Trophoblast cell (in vitro differentiated cells and primary cell): ENCODE results near the gene PAQR3.
"Not testable (repeated sequence)": the region's sequence is repeated elsewhere in the genome, so short reads cannot be mapped to it uniquely, and the experiment has no call there.

Experiments used
- DNase-seq, 2 donors: peaks; one replicate each; pipeline ENCODE4 v3.0.0-alpha.2; 2016
- H2AFZ ChIP-seq: 2 replicates; pipeline ENCODE4 v1.6.1; 2013; ENCODE audit warnings: low read length, moderate library complexity, mild to moderate bottlenecking; ENCODE audit not compliant: insufficient read depth, poor library complexity
- H2AK5ac ChIP-seq: 2 replicates; pipeline ENCODE4 v1.6.1; 2013; ENCODE audit warnings: mild to moderate bottlenecking, low read length
- H2BK120ac ChIP-seq: 2 replicates; pipeline ENCODE4 v1.6.1; 2013; ENCODE audit warnings: low read length, mild to moderate bottlenecking, moderate library complexity; ENCODE audit not compliant: insufficient read depth, poor library complexity
- H2BK12ac ChIP-seq: 2 replicates; pipeline ENCODE4 v1.6.1; 2013; ENCODE audit warnings: mild to moderate bottlenecking, low read length, moderate library complexity
- H2BK5ac ChIP-seq: 2 replicates; pipeline ENCODE4 v1.6.1; 2013; ENCODE audit warnings: low read length, low read depth, moderate library complexity, mild to moderate bottlenecking; ENCODE audit not compliant: poor library complexity
- H3K14ac ChIP-seq: 2 replicates; pipeline ENCODE4 v1.6.1; 2013; ENCODE audit warnings: mild to moderate bottlenecking, low read length
- H3K18ac ChIP-seq: 2 replicates; pipeline ENCODE4 v1.6.1; 2013; ENCODE audit warnings: mild to moderate bottlenecking, low read length
- H3K23ac ChIP-seq: 2 replicates; pipeline ENCODE4 v1.6.1; 2013; ENCODE audit warnings: low read length
- H3K27ac ChIP-seq: 2 replicates; pipeline ENCODE4 v1.5.1; 2013; ENCODE audit warnings: low read depth, mild to moderate bottlenecking, inconsistent platforms, low read length, moderate library complexity
- H3K27me3 ChIP-seq: 2 replicates; pipeline ENCODE4 v1.6.1; 2013; ENCODE audit warnings: inconsistent platforms, mild to moderate bottlenecking, low read length, moderate library complexity; ENCODE audit not compliant: insufficient read depth
- H3K36me3 ChIP-seq, 2 experiments: 1 replicate in 1 of 2; 2 replicates in 1 of 2; pipeline ENCODE4 v1.6.1; 2013; ENCODE audit warnings: low read length in 2 of 2, mild to moderate bottlenecking in 2 of 2, moderate library complexity in 1 of 2; ENCODE audit not compliant: insufficient read depth in 2 of 2, control insufficient read depth in 1 of 2
- H3K4ac ChIP-seq: 2 replicates; pipeline ENCODE4 v1.6.1; 2013; ENCODE audit warnings: low read depth, mild to moderate bottlenecking, low read length, moderate library complexity
- H3K4me1 ChIP-seq, 2 experiments: 1 replicate in 1 of 2; 2 replicates in 1 of 2; pipeline ENCODE4 v1.6.1; 2013; ENCODE audit warnings: low read length in 2 of 2, mild to moderate bottlenecking in 2 of 2, moderate library complexity in 1 of 2; ENCODE audit not compliant: insufficient read depth in 2 of 2, control insufficient read depth in 1 of 2
- H3K4me2 ChIP-seq: 2 replicates; pipeline ENCODE4 v1.6.1; 2013; ENCODE audit warnings: inconsistent platforms, mild to moderate bottlenecking, low read length, moderate library complexity
- H3K4me3 ChIP-seq: 2 replicates; pipeline ENCODE4 v1.5.1; 2013; ENCODE audit warnings: mild to moderate bottlenecking, low read depth, low read length, inconsistent platforms
- H3K79me1 ChIP-seq: one replicate; pipeline ENCODE4 v1.6.1; 2013; ENCODE audit warnings: low read length
- H3K79me2 ChIP-seq: 2 replicates; pipeline ENCODE4 v1.6.1; 2013; ENCODE audit warnings: low read length, mild to moderate bottlenecking; ENCODE audit not compliant: control insufficient read depth, insufficient read depth, poor library complexity
- H3K9ac ChIP-seq: 2 replicates; pipeline ENCODE4 v1.6.1; 2013; ENCODE audit warnings: mild to moderate bottlenecking, low read length
- H3K9me3 ChIP-seq: 2 replicates; pipeline ENCODE4 v1.6.1; 2013; ENCODE audit warnings: low read depth, mild to moderate bottlenecking, control low read depth, inconsistent platforms, low read length; ENCODE audit not compliant: insufficient read depth
- H4K12ac ChIP-seq: 2 replicates; pipeline ENCODE4 v1.6.1; 2013; ENCODE audit warnings: low read depth, mild to moderate bottlenecking, low read length, moderate library complexity
- H4K8ac ChIP-seq: 2 replicates; pipeline ENCODE4 v1.6.1; 2013; ENCODE audit warnings: low read depth, mild to moderate bottlenecking, low read length, moderate library complexity
- H4K91ac ChIP-seq: one replicate; pipeline ENCODE4 v1.6.1; 2013; ENCODE audit warnings: low read depth, mild to moderate bottlenecking, low read length, moderate library complexity
- WGBS: extraction: QIAGEN DNeasy Blood & Tissue Kit; methylation state at CpG from one replicate; pipeline ENCODE4 v1.1.7; 2013; ENCODE audit warnings: missing lambda C conversion rate; ENCODE audit not compliant: insufficient read length, insufficient coverage; ENCODE audit errors: extremely low coverage; 5-methylcytosine and 5-hydroxymethylcytosine counted together

Gene PAQR3

GRCh38 chr4:78922207-78922606 is 17.0 kb downstream of the PAQR3 start:
- H3K4me3 ChIP-seq, result no peak overlapping the region
- no peak overlapping the region for H4K8ac ChIP-seq
- no peaks in the 10 kb centered on the region for H3K79me2 ChIP-seq
- H2BK5ac ChIP-seq, result no peak overlapping the region
- no peak overlapping the region for H3K4ac ChIP-seq
- H3K4me1 ChIP-seq, result no peaks in the 10 kb centered on the region
- H3K27ac ChIP-seq, result no peak overlapping the region
- no peak overlapping the region for H3K14ac ChIP-seq
- no peak overlapping the region for H2AK5ac ChIP-seq
- H3K23ac ChIP-seq, result no peak overlapping the region
- no peaks in the 10 kb centered on the region for H3K9me3 ChIP-seq
- H3K79me1 ChIP-seq, result no peaks in the 10 kb centered on the region
- H2BK12ac ChIP-seq, result no peak overlapping the region
- H3K9ac ChIP-seq, result no peak overlapping the region
- peaks cover 0 to 6% of the 10 kb centered on the region in 2 experiments for H3K36me3 ChIP-seq
- WGBS, result no CpG with 5 or more reads among the region's 4 CpGs
- DNase-seq, result no peak
- no peak overlapping the region for H3K4me2 ChIP-seq
- no peak overlapping the region for H3K18ac ChIP-seq
- no peaks in the 10 kb centered on the region for H3K27me3 ChIP-seq
- no peak overlapping the region for H4K12ac ChIP-seq
- H2AFZ ChIP-seq, result no peak overlapping the region
- H2BK120ac ChIP-seq, result no peak overlapping the region
- no peak overlapping the region for H4K91ac ChIP-seq

- peaks cover 2% of the 10 kb centered on the region for H3K9me3 ChIP-seq
- no peak overlapping the region for H3K9ac ChIP-seq
- H4K12ac ChIP-seq, result no peak overlapping the region
- H3K27ac ChIP-seq, result no peak overlapping the region
- H3K4me3 ChIP-seq, result no peak overlapping the region
- no peak overlapping the region for H4K8ac ChIP-seq
- no peak overlapping the region for H3K23ac ChIP-seq
- no peaks in the 10 kb centered on the region for H3K79me2 ChIP-seq
- H2BK5ac ChIP-seq, result no peak overlapping the region
- no peak overlapping the region for H4K91ac ChIP-seq
- H2BK12ac ChIP-seq, result no peak overlapping the region
- no peaks in the 10 kb centered on the region for H3K79me1 ChIP-seq
- H3K36me3 ChIP-seq, result peaks cover 3 to 5% of the 10 kb centered on the region in 2 experiments
- no peak overlapping the region for H2AK5ac ChIP-seq
- no peak overlapping the region for H3K14ac ChIP-seq
- H3K18ac ChIP-seq, result no peak overlapping the region
- no peak overlapping the region for H3K4ac ChIP-seq
- no peaks in the 10 kb centered on the region for H3K27me3 ChIP-seq
- H3K4me2 ChIP-seq, result no peak overlapping the region
- no peak overlapping the region for H2AFZ ChIP-seq
- no peak for DNase-seq
- peaks cover 0 to 3% of the 10 kb centered on the region in 2 experiments for H3K4me1 ChIP-seq
- no CpG with 5 or more reads among the region's 2 CpGs for WGBS
- no peak overlapping the region for H2BK120ac ChIP-seq
Measured at GRCh38 chr4:78910612-78911011, 28.6 kb downstream of the PAQR3 start.

- not testable (repeated sequence) for H3K4ac ChIP-seq, H3K4me1 ChIP-seq, DNase-seq, H4K8ac ChIP-seq, H3K79me1 ChIP-seq, H3K9ac ChIP-seq, H2BK120ac ChIP-seq, H3K14ac ChIP-seq, H4K12ac ChIP-seq, H3K27me3 ChIP-seq, H3K4me3 ChIP-seq, H3K36me3 ChIP-seq, H2BK5ac ChIP-seq, H4K91ac ChIP-seq, H3K27ac ChIP-seq, H2AK5ac ChIP-seq, H2AFZ ChIP-seq, H3K79me2 ChIP-seq, H3K18ac ChIP-seq, H3K23ac ChIP-seq, H3K9me3 ChIP-seq, H3K4me2 ChIP-seq, H2BK12ac ChIP-seq
- WGBS, result no CpG with 5 or more reads among the region's 6 CpGs
Measured at GRCh38 chr4:78908974-78909373, 30.3 kb downstream of the PAQR3 start.

GRCh38 chr4:78907638-78908037 is 31.6 kb downstream of the PAQR3 start:
- Histone ChIP-seq H3K4me3 (no peak overlapping the region), H2AFZ (no peak overlapping the region), H3K9ac (no peak overlapping the region), H4K12ac (no peak overlapping the region), H3K23ac (no peak overlapping the region), H3K36me3 (peaks cover 3 to 5% of the 10 kb centered on the region in 2 experiments), H2BK5ac (no peak overlapping the region), H4K8ac (no peak overlapping the region), H2BK12ac (no peak overlapping the region), H3K4ac (no peak overlapping the region), H3K79me2 (no peaks in the 10 kb centered on the region), H3K4me2 (no peak overlapping the region), H3K27me3 (no peaks in the 10 kb centered on the region), H3K14ac (no peak overlapping the region), H2BK120ac (no peak overlapping the region), H3K79me1 (no peaks in the 10 kb centered on the region), H3K27ac (no peak overlapping the region), H3K9me3 (peaks cover 2% of the 10 kb centered on the region), H3K18ac (no peak overlapping the region), H4K91ac (no peak overlapping the region), H2AK5ac (no peak overlapping the region), H3K4me1 (peaks cover 0 to 3% of the 10 kb centered on the region in 2 experiments)
- no CpG with 5 or more reads among the region's 6 CpGs for WGBS
- DNase-seq, result no peak
